Measurements from ENCODE around the gene CREB3L1.
"Not testable (repeated sequence)": the region's sequence is repeated elsewhere in the genome, so short reads cannot be mapped to it uniquely, and the experiment has no call there.

Gene CREB3L1

DNA sequence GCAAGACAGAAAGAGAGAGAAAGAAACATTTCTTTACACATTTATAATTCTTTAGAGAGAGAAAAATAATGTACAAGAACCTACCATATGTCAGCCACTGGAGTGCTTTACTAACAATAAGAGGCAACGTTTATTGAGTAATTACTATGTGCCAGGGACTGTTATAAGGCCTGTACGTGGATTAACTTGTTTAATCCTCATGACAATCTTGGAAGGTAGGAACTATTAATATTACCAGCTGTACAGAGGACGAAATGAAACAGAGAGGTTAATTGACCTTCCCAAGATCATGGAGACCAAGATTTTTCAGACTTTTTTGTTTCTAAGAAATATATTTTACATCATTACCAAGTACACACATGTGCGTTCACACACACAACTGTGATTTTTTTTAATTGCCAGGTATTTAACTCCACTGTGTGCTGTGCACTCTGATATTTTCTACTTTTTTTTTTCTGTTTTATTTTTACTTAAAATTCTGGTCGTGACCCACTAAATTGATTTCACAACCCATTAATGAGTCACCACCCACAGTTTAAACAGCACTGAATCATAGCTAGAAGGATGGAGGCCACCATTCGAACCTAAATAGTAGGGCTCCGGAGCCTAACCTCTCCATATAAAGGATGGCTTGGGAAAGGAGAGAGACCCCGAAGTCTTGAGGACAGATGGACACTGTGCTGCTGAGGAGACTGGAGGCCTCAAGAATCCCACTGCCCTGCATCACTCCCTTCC is 21.4 kb downstream of the CREB3L1 start:
- TF ChIP-seq CTCF (IDR thresholded peaks at IDR 0.05; ENCODE audit: borderline replicate concordance, insufficient read depth, low read depth, low read length), result no peak
- H3K4me3 ChIP-seq (ENCODE audit: low read depth, low read length), result no peak overlapping the region

DNA sequence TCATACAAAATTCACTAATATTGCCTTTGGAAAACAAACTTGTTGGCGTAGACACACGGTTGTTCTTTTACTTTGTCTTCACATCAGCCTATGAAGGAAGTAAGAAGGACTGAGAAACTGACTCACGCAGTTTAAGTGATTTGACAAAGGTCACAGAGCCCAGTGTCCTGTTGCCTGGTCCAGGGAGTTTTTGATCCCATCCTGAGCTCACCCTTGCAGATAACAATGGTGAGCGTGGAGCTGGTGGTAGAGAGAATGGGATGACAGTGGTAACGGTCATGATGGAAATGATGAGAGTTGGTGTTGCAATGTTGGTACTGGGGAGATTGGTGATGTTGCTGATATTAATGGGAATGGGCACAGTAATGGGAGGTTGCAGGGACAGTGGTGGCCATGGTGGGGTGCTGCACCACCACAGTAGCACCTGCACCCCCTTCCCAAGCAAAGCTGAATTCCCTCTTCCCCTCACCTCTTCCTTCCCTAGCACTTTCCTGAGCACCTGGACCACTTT is 22.0 kb downstream of the CREB3L1 start:
- TF ChIP-seq CTCF (IDR thresholded peaks at IDR 0.05; ENCODE audit: borderline replicate concordance, insufficient read depth, low read depth, low read length), result peak; percentile 25; the same call in 1 of the 2 replicates
- H3K4me3 ChIP-seq (ENCODE audit: low read depth, low read length), result no peak overlapping the region

GRCh38 chr11:46300270-46300669 is 22.8 kb downstream of the CREB3L1 start:
- TF ChIP-seq CTCF (IDR thresholded peaks at IDR 0.05; ENCODE audit: borderline replicate concordance, insufficient read depth, low read depth, low read length), result no peak
- H3K4me3 ChIP-seq (ENCODE audit: low read depth, low read length), result no peak overlapping the region

DNA sequence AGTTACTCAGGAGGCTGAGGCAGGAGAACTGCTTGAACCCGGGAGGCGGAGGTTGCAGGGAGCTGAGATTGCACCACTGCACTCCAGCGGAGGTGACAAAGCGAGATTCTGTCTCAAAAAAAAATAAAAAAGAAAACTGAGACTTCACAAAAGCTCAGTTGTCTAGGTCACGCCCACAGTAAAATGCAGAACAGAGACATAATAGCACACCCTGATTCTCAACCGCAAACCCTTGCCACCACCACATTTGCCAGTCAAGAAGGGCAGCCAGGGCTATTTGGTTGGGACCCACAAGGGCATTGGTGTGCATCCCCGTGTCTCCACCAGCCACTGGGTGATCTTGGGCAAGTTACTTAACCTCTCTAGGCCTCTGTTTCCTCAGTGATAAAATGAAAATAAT is 25.4 kb downstream of the CREB3L1 start:
- H3K4me3 ChIP-seq (ENCODE audit: low read depth, low read length), result no peak overlapping the region
- no peak for TF ChIP-seq CTCF (IDR thresholded peaks at IDR 0.05; ENCODE audit: borderline replicate concordance, insufficient read depth, low read depth, low read length)

DNA sequence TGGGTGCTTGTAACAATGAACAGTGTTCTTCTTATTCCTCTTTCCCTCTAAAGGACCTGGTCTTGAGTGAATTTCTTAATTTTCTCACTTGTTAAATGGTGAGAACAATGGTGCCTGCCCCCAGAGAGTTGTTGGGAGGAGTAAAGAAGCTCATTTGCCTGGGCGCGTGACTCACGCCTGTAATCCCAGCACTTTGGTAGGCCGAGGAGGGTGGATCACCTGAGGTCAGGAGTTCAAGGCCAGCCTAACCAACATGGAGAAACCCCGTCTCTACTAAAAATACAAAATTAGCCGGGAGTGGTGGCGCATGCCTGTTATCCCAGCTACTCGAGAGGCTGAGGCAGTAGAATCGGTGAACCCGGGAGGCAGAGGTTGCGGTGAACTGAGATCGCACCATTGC is 26.6 kb downstream of the CREB3L1 start:
- H3K4me3 ChIP-seq (ENCODE audit: low read depth, low read length), result not testable (repeated sequence)

GRCh38 chr11:46304605-46305179 is 27.2 kb downstream of the CREB3L1 start:
- no peak for TF ChIP-seq CTCF (IDR thresholded peaks at IDR 0.05; ENCODE audit: borderline replicate concordance, insufficient read depth, low read depth, low read length)
- H3K4me3 ChIP-seq (ENCODE audit: low read depth, low read length), result no peak overlapping the region

DNA sequence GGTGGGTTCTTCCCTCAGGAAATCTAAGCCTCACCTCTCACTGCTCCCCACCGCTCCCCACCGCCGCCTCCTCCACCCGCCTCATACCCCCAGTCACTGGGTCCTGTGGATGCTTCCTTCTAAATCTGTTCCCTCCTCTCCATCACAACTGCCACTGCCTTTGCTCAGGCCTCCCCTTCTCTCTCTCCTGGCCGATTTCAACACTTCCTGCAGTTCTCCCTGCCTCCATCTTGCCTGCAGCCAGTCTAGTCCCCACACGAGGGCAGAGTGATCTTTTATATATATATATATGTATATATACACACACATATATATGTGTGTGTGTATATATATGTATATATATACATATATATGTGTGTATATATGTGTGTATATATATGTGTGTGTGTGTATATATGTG is 27.8 kb downstream of the CREB3L1 start:
- TF ChIP-seq CTCF (IDR thresholded peaks at IDR 0.05; ENCODE audit: borderline replicate concordance, insufficient read depth, low read depth, low read length), result no peak
- no peak overlapping the region for H3K4me3 ChIP-seq (ENCODE audit: low read depth, low read length)
